ENCODE data around the gene IBTK.

DNA sequence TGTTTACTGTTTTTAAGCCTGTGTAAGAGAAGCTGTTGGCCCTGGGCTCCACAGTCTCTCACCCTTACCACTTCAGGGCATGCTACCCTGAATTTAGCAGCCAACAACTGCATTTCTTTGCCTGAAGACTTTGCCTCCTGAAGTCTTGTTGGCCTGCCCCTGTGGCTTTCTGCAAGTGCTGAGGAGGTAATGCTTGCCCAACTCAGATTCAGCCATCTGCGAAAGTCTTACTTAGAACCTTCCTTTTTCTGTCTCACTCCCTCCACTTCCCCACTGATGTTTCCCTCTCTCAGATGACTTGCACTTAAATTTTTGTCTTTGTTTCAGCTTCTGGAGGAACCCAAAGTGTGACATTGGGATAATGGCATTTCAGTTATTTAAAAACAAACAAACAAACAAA, 11.8 kb upstream of the IBTK start:
- TF ChIP-seq, protein P1, sequence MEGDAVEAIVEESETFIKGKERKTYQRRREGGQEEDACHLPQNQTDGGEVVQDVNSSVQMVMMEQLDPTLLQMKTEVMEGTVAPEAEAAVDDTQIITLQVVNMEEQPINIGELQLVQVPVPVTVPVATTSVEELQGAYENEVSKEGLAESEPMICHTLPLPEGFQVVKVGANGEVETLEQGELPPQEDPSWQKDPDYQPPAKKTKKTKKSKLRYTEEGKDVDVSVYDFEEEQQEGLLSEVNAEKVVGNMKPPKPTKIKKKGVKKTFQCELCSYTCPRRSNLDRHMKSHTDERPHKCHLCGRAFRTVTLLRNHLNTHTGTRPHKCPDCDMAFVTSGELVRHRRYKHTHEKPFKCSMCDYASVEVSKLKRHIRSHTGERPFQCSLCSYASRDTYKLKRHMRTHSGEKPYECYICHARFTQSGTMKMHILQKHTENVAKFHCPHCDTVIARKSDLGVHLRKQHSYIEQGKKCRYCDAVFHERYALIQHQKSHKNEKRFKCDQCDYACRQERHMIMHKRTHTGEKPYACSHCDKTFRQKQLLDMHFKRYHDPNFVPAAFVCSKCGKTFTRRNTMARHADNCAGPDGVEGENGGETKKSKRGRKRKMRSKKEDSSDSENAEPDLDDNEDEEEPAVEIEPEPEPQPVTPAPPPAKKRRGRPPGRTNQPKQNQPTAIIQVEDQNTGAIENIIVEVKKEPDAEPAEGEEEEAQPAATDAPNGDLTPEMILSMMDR (IDR thresholded peaks at IDR 0.05), result no peak
- TF ChIP-seq POLR2A (IDR thresholded peaks at IDR 0.05), result no peak
